Brain microvascular endothelial cell (primary cell): ENCODE data around the gene FYCO1.

Source experiments
- DNase-seq: peaks from one replicate; pipeline ENCODE4 v3.0.0-alpha.2; 2020
- H3K27ac ChIP-seq: fragments of 250-450 bp; sonication (Bioruptor Pico); 2 replicates; pipeline ENCODE4 v1.5.1; 2020; ENCODE audit warnings: mild to moderate bottlenecking, moderate library complexity
- H3K27me3 ChIP-seq: fragments of 250-450 bp; sonication (Bioruptor Pico); replicated peaks from 2 replicates; pipeline ENCODE4 v1.5.1; 2020; ENCODE audit warnings: mild to moderate bottlenecking
- H3K36me3 ChIP-seq: fragments of 250-450 bp; sonication (Bioruptor Pico); replicated peaks from 2 replicates; pipeline ENCODE4 v1.5.1; 2020; ENCODE audit warnings: mild to moderate bottlenecking
- H3K4me3 ChIP-seq: 2 replicates; pipeline ENCODE4 v1.5.1; 2011; ENCODE audit warnings: low read depth, mild to moderate bottlenecking, control low read depth, low read length, moderate library complexity
- CTCF ChIP-seq: IDR thresholded peaks from 2 replicates; pipeline ENCODE4 v1.5.1; 2011; ENCODE audit warnings: low read depth, mild to moderate bottlenecking, moderate library complexity, low read length, control low read depth, inconsistent platforms; ENCODE audit errors: missing control alignments
- in situ Hi-C: cut with HindIII; loops from 2 replicates; pipeline ENCODE4 v1.10.0; 2017; ENCODE audit warnings: low sequenced_read_pairs, low pct_ligation_motif_present

The FYCO1 gene

DNA sequence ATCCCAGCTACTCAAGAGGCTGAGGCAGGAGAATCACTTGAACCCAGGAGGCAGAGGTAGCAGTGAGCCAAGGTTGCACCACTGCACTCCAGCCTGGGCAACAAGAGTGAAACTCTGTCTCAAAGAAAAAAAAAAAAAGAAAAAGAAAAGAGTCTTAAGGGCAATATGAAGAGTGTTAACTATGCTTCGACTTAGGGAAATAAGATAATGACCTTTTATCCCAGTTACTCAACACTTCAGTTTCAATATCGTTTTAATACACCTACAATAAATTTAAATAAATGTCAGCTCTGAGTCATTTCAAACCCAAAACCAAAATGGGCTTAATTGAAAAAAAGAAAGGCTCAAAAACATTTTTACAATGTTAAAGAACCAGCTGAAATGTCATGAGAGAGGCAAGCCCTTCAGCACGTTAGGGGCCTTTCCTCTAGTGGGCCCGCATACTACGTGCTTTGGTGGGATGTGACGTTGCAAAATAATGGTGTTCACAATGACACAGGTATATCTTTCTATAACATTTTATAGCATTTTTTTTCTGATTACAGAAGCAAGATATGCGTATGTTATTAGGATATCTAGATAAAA lies 15.3 kb downstream of the FYCO1 start:
- no peak for TF ChIP-seq CTCF
- peaks cover 12% of the 10 kb centered on the region for H3K36me3 ChIP-seq
- DNase-seq = no peak
- no peak overlapping the region for H3K27ac ChIP-seq
- no peaks in the 10 kb centered on the region for H3K27me3 ChIP-seq
- in situ Hi-C loops = no loop called here
- no peak overlapping the region for H3K4me3 ChIP-seq

DNA sequence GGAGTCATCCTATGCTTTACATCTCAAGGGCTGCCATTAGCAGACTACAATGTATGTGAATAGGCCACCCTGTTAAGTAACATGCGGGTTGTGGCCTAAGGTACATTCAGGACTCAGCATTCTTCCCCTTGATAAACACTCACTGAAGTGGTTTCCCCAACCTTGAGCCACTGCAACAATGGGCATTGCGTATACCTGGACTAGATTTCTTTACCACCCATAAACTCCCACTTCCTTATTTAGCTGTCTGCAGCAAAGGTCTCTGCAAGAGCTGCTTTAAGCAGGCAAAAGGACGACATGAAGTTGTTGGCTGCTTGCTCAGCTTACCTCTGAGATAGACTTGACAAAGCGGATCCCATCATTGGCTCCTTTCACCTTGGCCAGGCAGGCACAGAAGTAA lies 16.2 kb downstream of the FYCO1 start:
- Histone ChIP-seq H3K4me3 (no peak overlapping the region), H3K27ac (no peak overlapping the region), H3K27me3 (no peaks in the 10 kb centered on the region), H3K36me3 (peaks cover 22% of the 10 kb centered on the region)
- in situ Hi-C loops = no loop called here
- TF ChIP-seq CTCF = no peak
- no peak for DNase-seq

- TF ChIP-seq CTCF = no peak
- Histone ChIP-seq H3K36me3 (peaks cover 26% of the 10 kb centered on the region), H3K27ac (no peak overlapping the region), H3K4me3 (no peak overlapping the region), H3K27me3 (no peaks in the 10 kb centered on the region)
- DNase-seq = no peak
- in situ Hi-C loops = no loop called here
Observed at GRCh38 chr3:45978006-45978761, 17.4 kb downstream of the FYCO1 start.

DNA sequence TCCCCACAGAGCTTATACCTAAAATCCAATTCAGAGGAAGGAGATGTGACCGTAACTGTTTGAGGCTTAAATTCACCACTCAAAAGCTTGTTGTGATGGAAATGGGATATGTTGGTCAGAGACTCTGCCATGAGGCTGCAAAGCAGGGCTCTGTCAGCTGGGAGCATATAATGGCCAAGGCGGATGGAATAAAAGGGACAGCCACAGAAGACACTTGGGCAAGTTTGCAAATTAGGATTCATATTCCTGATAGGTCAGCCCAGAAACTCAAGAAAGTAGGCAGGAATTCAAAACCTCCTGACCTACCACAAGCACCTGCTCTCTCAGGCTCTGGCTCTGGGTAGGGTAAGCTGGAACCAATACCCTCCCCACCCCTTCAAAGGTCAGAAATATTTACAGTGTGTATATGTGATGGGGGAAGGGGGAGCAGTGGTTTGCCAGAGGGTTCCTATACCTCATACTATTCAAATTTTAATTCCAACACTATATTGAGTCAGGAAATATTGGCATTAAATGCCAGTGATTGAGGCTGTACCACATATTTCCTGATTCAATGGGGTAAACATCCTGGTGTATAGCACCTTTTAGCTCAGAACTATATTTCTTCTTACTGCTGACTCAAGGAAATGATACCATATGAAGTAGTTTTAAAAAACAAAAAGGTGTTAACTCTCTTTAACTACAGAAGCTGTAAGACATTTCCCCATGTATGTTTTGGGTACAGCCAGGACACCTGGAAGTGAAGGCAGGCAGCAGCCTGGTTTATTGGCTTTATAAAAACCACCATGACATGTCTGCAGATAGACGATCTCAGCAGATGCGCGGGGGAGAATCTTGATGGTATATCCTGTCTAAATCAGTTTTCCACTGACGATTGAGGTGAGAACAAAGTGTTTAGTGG lies 19.2 kb downstream of the FYCO1 start:
- Histone ChIP-seq H3K27ac (no peak overlapping the region), H3K4me3 (no peak overlapping the region), H3K27me3 (no peaks in the 10 kb centered on the region), H3K36me3 (peaks cover 22% of the 10 kb centered on the region)
- in situ Hi-C loops = no loop called here
- no peak for TF ChIP-seq CTCF
- no peak for DNase-seq

DNA sequence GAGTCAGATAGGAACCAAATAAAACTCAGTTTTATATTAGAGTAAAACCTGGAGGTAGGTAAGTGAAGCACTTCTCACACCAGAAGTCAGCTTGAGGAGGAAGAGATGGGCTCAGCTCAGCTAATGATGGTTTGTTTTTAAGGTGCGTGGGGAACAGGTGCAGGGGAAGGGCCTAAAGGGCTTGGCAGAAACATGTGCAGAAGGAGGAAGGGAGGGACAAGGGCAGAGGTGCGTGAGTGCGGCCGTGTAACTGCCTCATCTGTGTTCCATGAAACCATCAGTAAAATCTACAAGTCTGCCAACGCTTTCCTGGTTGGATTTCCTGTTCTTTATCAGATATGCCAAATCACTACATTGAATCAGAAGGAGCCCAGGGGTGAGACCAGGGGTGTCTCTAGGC lies 19.9 kb downstream of the FYCO1 start:
- no peak for DNase-seq
- H3K27me3 ChIP-seq = no peaks in the 10 kb centered on the region
- peaks cover 22% of the 10 kb centered on the region for H3K36me3 ChIP-seq
- no peak for TF ChIP-seq CTCF
- in situ Hi-C loops = no loop called here
- H3K4me3 ChIP-seq = no peak overlapping the region
- H3K27ac ChIP-seq = no peak overlapping the region
